Chondrocyte (in vitro differentiated cells): ENCODE results near the gene DZIP1. TPM values are rescaled to one million over a fixed set of nuclear protein-coding genes. Genes with fewer than 3 reads are reported as not detected.

ENCODE experiments used
- DNase-seq: peaks from one replicate; pipeline ENCODE4 v3.0.0; 2021; ENCODE audit warnings: mixed read lengths, low spot score
- H3K27ac Mint-ChIP-seq: one replicate; pipeline ENCODE4 v1.8.0; 2021; ENCODE audit warnings: mild to moderate bottlenecking, moderate library complexity, mixed read lengths; ENCODE audit not compliant: unreplicated experiment
- H3K27me3 Mint-ChIP-seq: 2 replicates; pipeline ENCODE4 v1.8.0; 2021; ENCODE audit warnings: low read depth, mixed read lengths
- H3K36me3 Mint-ChIP-seq: 2 replicates; pipeline ENCODE4 v1.8.0; 2021; ENCODE audit warnings: low read depth, mixed read lengths
- H3K4me1 Mint-ChIP-seq: 2 replicates; pipeline ENCODE4 v1.8.0; 2021; ENCODE audit warnings: low read depth, mild to moderate bottlenecking, mixed read lengths
- H3K4me3 Mint-ChIP-seq: one replicate; pipeline ENCODE4 v1.8.0; 2021; ENCODE audit warnings: mild to moderate bottlenecking, moderate library complexity, mixed read lengths; ENCODE audit not compliant: unreplicated experiment
- H3K9me3 Mint-ChIP-seq: 2 replicates; pipeline ENCODE4 v1.8.0; 2021; ENCODE audit warnings: low read depth, mixed read lengths
- CTCF ChIP-seq: fragments of 200-600 bp; sonication (generic); IDR thresholded peaks from 2 replicates; pipeline ENCODE4 v1.5.0; 2021; ENCODE audit warnings: antibody characterized with exemption, mild to moderate bottlenecking, moderate library complexity
- total RNA-seq: library from RNA; stranded (reverse); gene quantifications from 3 replicates; pipeline ENCODE4 v1.2.1, GENCODE V29; 2021

DZIP1 gene
- total RNA-seq, 1 donor from 2014 or later: 42.4 TPM

GRCh38 chr13:95546919-95547318 is 97.6 kb downstream of the DZIP1 start:
- H3K27ac Mint-ChIP-seq: no peak overlapping the region
- peaks cover 2% of the 10 kb centered on the region for H3K36me3 Mint-ChIP-seq
- H3K4me3 Mint-ChIP-seq: no peak overlapping the region
- no peak for DNase-seq
- no peak for TF ChIP-seq CTCF
- peaks cover 50% of the 10 kb centered on the region for H3K27me3 Mint-ChIP-seq
- H3K9me3 Mint-ChIP-seq: no peaks in the 10 kb centered on the region
- H3K4me1 Mint-ChIP-seq: peaks cover 3% of the 10 kb centered on the region

- Mint-ChIP-seq H3K4me1 (no peaks in the 10 kb centered on the region), H3K9me3 (no peaks in the 10 kb centered on the region), H3K27me3 (peaks cover 30% of the 10 kb centered on the region)
Measured at GRCh38 chr13:95544293-95544692, 100.2 kb downstream of the DZIP1 start.

GRCh38 chr13:95541911-95542474 is 102.5 kb downstream of the DZIP1 start:
- H3K36me3 Mint-ChIP-seq: no peaks in the 10 kb centered on the region
- H3K4me1 Mint-ChIP-seq: no peaks in the 10 kb centered on the region
- H3K27me3 Mint-ChIP-seq: peaks cover 11% of the 10 kb centered on the region
- DNase-seq: no peak
- no peak overlapping the region for H3K27ac Mint-ChIP-seq
- H3K4me3 Mint-ChIP-seq: no peak overlapping the region
- TF ChIP-seq CTCF: no peak
- no peaks in the 10 kb centered on the region for H3K9me3 Mint-ChIP-seq

More at GRCh38 chr13:95544293-95544692, 100.2 kb downstream of the DZIP1 start:
- no peak for TF ChIP-seq CTCF
- DNase-seq: no peak
- H3K27ac Mint-ChIP-seq: no peak overlapping the region
- no peaks in the 10 kb centered on the region for H3K36me3 Mint-ChIP-seq
- H3K4me3 Mint-ChIP-seq: no peak overlapping the region

GRCh38 chr13:95541308-95541707 is 103.2 kb downstream of the DZIP1 start:
- TF ChIP-seq CTCF: no peak
- Mint-ChIP-seq H3K4me3 (no peak overlapping the region), H3K36me3 (no peaks in the 10 kb centered on the region), H3K27me3 (peaks cover 7% of the 10 kb centered on the region), H3K9me3 (no peaks in the 10 kb centered on the region), H3K27ac (no peak overlapping the region), H3K4me1 (peaks cover 5% of the 10 kb centered on the region)
- no peak for DNase-seq

- Mint-ChIP-seq H3K27me3 (peaks cover 3% of the 10 kb centered on the region), H3K4me1 (peaks cover 5% of the 10 kb centered on the region), H3K36me3 (no peaks in the 10 kb centered on the region), H3K4me3 (no peak overlapping the region), H3K27ac (no peak overlapping the region), H3K9me3 (no peaks in the 10 kb centered on the region)
- TF ChIP-seq CTCF: no peak
- no peak for DNase-seq
Measured at GRCh38 chr13:95540888-95541287, 103.6 kb downstream of the DZIP1 start.
